ENCODE results near the gene FOXI3.
A peak's percentile ranks its signal among the peaks of the same experiment; 100 is the strongest.

The FOXI3 gene

GRCh38 chr2:88452565-88452905 lies at the start of gene FOXI3:
Gene FOXI3 (minus strand): TSS chr2:88452693. CDS start chr2:88452535, 158 bp downstream.
- no peak for TF ChIP-seq CTCF (conservative IDR thresholded peaks at IDR 0.05; ENCODE audit: low read depth, low read length)
- no peak within 1 kb of the TSS for H3K4me3 ChIP-seq (ENCODE audit: low read depth, low read length)
- no peak for DNase-seq (ENCODE audit: low read depth)

- no peak overlapping the region for H3K4me3 ChIP-seq (ENCODE audit: low read depth, low read length)
- TF ChIP-seq CTCF (conservative IDR thresholded peaks at IDR 0.05; ENCODE audit: low read depth, low read length): no peak
- DNase-seq (ENCODE audit: low read depth): peak; percentile 20
Measured at GRCh38 chr2:88500691-88501090, 48.2 kb upstream of the FOXI3 start.

- no peak overlapping the region for H3K4me3 ChIP-seq (ENCODE audit: low read depth, low read length)
- TF ChIP-seq CTCF (conservative IDR thresholded peaks at IDR 0.05; ENCODE audit: low read depth, low read length): no peak
- DNase-seq (ENCODE audit: low read depth): no peak
Measured at GRCh38 chr2:88499204-88499603, 46.7 kb upstream of the FOXI3 start.

DNA sequence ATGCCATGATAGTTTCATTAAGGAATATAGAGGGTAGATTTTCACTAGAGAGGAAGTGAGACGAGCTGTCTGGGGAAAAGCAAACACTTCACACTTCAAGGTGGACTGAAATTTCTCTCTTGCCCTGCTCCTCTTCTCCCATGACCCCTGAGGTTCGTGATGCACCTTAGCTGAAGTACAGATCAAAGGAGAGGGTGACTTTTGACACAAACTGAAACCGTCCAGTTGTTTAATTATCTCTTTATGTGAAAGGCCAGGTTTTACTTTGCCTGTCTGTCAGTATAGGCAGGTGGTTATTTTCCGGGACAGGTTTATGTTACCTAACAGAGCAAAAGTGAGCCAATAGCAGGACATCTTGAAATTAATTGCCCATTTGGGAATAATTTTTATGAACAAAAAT lies 41.0 kb upstream of the FOXI3 start:
- no peak overlapping the region for H3K4me3 ChIP-seq (ENCODE audit: low read depth, low read length)
- no peak for TF ChIP-seq CTCF (conservative IDR thresholded peaks at IDR 0.05; ENCODE audit: low read depth, low read length)
- DNase-seq (ENCODE audit: low read depth): no peak

DNA sequence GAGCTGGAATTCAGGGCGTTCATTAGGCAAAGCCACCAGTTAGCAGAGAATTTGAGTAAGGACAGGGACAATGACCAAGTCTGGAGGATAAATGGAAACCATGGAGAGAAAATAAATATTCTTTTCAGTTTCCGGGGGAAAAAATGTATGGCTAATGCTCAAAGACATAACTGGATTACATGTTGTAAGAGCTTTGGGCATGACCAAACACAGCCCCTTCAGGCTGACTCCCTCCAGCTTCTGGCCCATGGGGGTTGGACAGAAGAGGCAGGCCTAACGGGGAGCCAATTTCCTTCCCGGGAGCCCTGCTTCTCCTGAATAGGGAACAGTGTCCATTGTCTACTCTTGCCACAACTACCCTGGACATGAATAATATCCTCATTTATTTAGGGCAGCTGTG lies 39.5 kb upstream of the FOXI3 start:
- DNase-seq (ENCODE audit: low read depth): no peak

DNA sequence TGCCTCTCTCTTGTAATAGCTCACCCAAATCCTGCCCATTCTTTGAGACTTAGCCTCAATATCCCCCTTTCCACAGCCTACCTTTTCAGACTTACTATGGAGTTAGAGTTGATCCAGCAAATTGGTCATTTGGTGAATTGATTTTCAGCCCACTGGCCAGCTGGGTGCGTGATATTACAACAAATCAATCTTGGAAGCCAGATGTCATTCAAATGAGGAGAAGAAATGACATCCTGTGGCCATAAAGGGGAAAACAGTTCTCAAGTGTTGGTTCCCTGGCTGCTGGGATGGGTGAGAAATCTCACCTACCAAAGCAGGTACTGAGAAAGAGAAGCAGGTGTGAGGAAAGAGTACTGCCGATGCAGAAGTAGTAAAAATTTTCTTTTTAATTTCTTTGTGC lies 36.7 kb upstream of the FOXI3 start:
- no peak for TF ChIP-seq CTCF (conservative IDR thresholded peaks at IDR 0.05; ENCODE audit: low read depth, low read length)
- H3K4me3 ChIP-seq (ENCODE audit: low read depth, low read length): no peak overlapping the region
- DNase-seq (ENCODE audit: low read depth): no peak

More for the DNA sequence above, 39.5 kb upstream of the FOXI3 start:
- no peak for TF ChIP-seq CTCF (conservative IDR thresholded peaks at IDR 0.05; ENCODE audit: low read depth, low read length)
- H3K4me3 ChIP-seq (ENCODE audit: low read depth, low read length): no peak overlapping the region

DNA sequence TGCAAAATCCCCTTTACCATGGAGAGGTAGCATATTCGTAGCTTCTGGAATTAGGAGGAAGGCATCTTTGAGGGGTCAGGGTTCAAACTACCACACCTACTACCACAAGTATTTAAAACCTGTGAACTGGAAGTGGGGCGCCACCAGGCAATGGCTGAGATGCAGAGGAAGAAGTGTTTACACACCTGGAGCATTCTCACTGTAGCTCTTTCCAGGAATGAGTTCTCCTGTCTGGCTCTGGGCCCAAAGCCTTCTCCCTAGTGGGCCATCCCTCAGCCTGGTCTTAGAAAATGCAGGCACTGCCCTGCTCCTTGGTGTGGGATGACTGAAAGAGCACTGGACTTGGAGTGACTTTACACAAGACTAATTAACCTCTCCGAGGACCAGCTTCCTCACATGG lies 30.7 kb upstream of the FOXI3 start:
- H3K4me3 ChIP-seq (ENCODE audit: low read depth, low read length): no peak overlapping the region
- DNase-seq (ENCODE audit: low read depth): no peak
- TF ChIP-seq CTCF (conservative IDR thresholded peaks at IDR 0.05; ENCODE audit: low read depth, low read length): no peak
